Common myeloid progenitor, CD34-positive (primary cell): ENCODE measurements around the gene APOE.
A peak's percentile ranks its signal among the peaks of the same experiment; 100 is the strongest.

Experiments used
- CTCF ChIA-PET: fragments of 350-600 bp; sonication (Branson Sonifier 250); formaldehyde crosslinking; loops from one replicate; lab custom pipeline; 2021; ENCODE audit warnings: antibody characterized with exemption; lab: Charles Lee
- POLR2A ChIA-PET: fragments of 350-600 bp; sonication (Branson Sonifier 250); formaldehyde crosslinking; loops from one replicate; lab custom pipeline; 2021; ENCODE audit warnings: antibody characterized with exemption; lab: Charles Lee
- DNase-seq, 3 donors: peaks; one replicate each; pipeline versions ENCODE4 v3.0.0 to v3.0.0-alpha.2; 2013
- H3K27ac ChIP-seq, 2 experiments: 1 replicate in 1 of 2; 2 replicates in 1 of 2; pipeline ENCODE4 v1.7.0; 2013; ENCODE audit warnings: inconsistent platforms in 2 of 2, low read length in 2 of 2, mild to moderate bottlenecking in 2 of 2, low read depth in 1 of 2, moderate library complexity in 1 of 2; ENCODE audit not compliant: severe bottlenecking in 2 of 2, insufficient read depth in 1 of 2, poor library complexity in 1 of 2
- H3K27me3 ChIP-seq, 5 experiments: replicated peaks in 2 of 5; 1 replicate in 3 of 5; 2 replicates in 2 of 5; pipeline versions ENCODE4 v1.6.1 to v1.7.0; 2013; ENCODE audit warnings: low read length in 4 of 5, mild to moderate bottlenecking in 2 of 5, moderate library complexity in 2 of 5, inconsistent platforms in 1 of 5; ENCODE audit not compliant: insufficient read depth in 5 of 5, control insufficient read depth in 4 of 5
- H3K36me3 ChIP-seq, 4 experiments: 1 replicate in 2 of 4; 2 replicates in 2 of 4; pipeline versions ENCODE4 v1.6.1 to v1.7.0; 2013; ENCODE audit warnings: low read length in 3 of 4, control low read depth in 1 of 4, mild to moderate bottlenecking in 1 of 4; ENCODE audit not compliant: control insufficient read depth in 4 of 4, insufficient read depth in 4 of 4
- H3K4me1 ChIP-seq, 4 experiments: 1 replicate in 3 of 4; 2 replicates in 1 of 4; pipeline versions ENCODE4 v1.6.1 to v1.7.1; 2013; ENCODE audit warnings: low read length in 3 of 4, mild to moderate bottlenecking in 3 of 4, control low read depth in 1 of 4, inconsistent platforms in 1 of 4, moderate library complexity in 1 of 4; ENCODE audit not compliant: control insufficient read depth in 4 of 4, insufficient read depth in 4 of 4; ENCODE audit errors: control extremely low read depth in 1 of 4
- H3K4me3 ChIP-seq, 7 experiments: 1 replicate in 4 of 7; 2 replicates in 3 of 7; pipeline versions ENCODE4 v1.5.1 to v1.7.0; 2013; ENCODE audit warnings: mild to moderate bottlenecking in 7 of 7, low read length in 6 of 7, moderate library complexity in 6 of 7, inconsistent platforms in 2 of 7, low read depth in 2 of 7, control low read depth in 1 of 7; ENCODE audit not compliant: insufficient read depth in 4 of 7, control insufficient read depth in 1 of 7; ENCODE audit errors: extremely low read depth in 1 of 7
- H3K9me3 ChIP-seq, 5 experiments: 1 replicate in 4 of 5; 2 replicates in 1 of 5; pipeline versions ENCODE4 v1.6.1 to v1.7.1; 2013; ENCODE audit warnings: low read length in 4 of 5, mild to moderate bottlenecking in 2 of 5, inconsistent platforms in 1 of 5, low read depth in 1 of 5, moderate library complexity in 1 of 5; ENCODE audit not compliant: control insufficient read depth in 4 of 5, insufficient read depth in 2 of 5; ENCODE audit errors: control extremely low read depth in 1 of 5
- WGBS: methylation state at CpG from one replicate; pipeline ENCODE4 v1.1.5; 2013; ENCODE audit not compliant: insufficient coverage; 5-methylcytosine and 5-hydroxymethylcytosine counted together

Gene APOE

DNA sequence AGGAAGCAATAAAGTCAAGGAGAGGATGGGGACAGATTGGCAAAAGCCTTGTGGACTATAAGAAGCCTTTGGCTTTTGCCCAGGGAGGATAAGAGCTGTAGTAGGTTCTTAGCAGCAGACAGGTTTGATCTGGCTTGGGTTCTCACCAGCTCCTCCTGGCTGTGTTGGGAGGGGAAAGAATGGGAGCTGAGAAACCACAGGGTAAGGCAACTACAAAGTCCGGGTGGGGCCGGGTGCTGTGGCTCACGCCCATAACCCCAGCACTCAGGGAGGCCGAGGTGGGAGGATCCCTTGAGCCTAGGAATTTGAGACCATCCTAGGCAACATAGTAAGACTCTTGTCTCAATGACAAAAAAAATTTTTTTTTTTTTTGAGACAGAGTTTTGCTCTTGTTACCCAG lies 38.9 kb upstream of the APOE start:
- Histone ChIP-seq H3K4me1 (peaks cover 0 to 23% (median 12%) of the 10 kb centered on the region in 4 experiments), H3K27me3 (no peaks in the 10 kb centered on the region), H3K36me3 (peaks cover 0 to 21% (median 12%) of the 10 kb centered on the region in 4 experiments), H3K4me3 (no peak overlapping the region), H3K9me3 (no peaks in the 10 kb centered on the region), H3K27ac (no peak overlapping the region)
- CTCF ChIA-PET: interaction anchor here (0.5 to 2.1 kb wide), 4 partner anchors 10 to 86 kb away, joined by 3 to 7 read pairs (median 3); no protein-coding TSS in a partner anchor
- WGBS: 100% methylated on average over 4 of the region's 4 CpGs
- POLR2A ChIA-PET: interaction anchor here (1.0 kb wide), 1 partner anchor 10 kb away, joined by 3 read pairs; no protein-coding TSS in a partner anchor
- no peak for DNase-seq

- Histone ChIP-seq H3K36me3 (peaks cover 2 to 30% (median 16%) of the 10 kb centered on the region in 4 experiments), H3K4me1 (peaks cover 0 to 23% (median 12%) of the 10 kb centered on the region in 4 experiments), H3K4me3 (no peak overlapping the region), H3K27ac (no peak overlapping the region), H3K27me3 (no peaks in the 10 kb centered on the region), H3K9me3 (no peaks in the 10 kb centered on the region)
- 91% methylated on average over 12 of the region's 12 CpGs for WGBS
- ChIA-PET POLR2A (interaction anchor here (0.6 kb wide), 1 partner anchor 316 kb away, joined by 3 read pairs; no protein-coding TSS in a partner anchor), CTCF (interaction anchor here (0.6 to 2.1 kb wide), 4 partner anchors 9 to 17 kb away, joined by 3 to 7 read pairs (median 3); no protein-coding TSS in a partner anchor)
- no peak for DNase-seq
Measured at GRCh38 chr19:44867578-44867977, 38.0 kb upstream of the APOE start.

GRCh38 chr19:44869733-44870470 lies 35.7 kb upstream of the APOE start:
- Histone ChIP-seq H3K27ac (no peak overlapping the region), H3K9me3 (no peaks in the 10 kb centered on the region), H3K4me3 (peak overlapping the region in 1 of 7 experiments; percentile 6), H3K4me1 (peaks cover 0 to 23% (median 12%) of the 10 kb centered on the region in 4 experiments), H3K27me3 (no peaks in the 10 kb centered on the region), H3K36me3 (peaks cover 2 to 51% (median 34%) of the 10 kb centered on the region in 4 experiments)
- ChIA-PET CTCF (interaction anchor here (1.0 to 4.0 kb wide), 4 partner anchors 12 to 24 kb away, joined by 4 to 16 read pairs (median 6); partner anchors contain the start of gene NECTIN2), POLR2A (interaction anchor here (0.7 to 0.8 kb wide), 4 partner anchors 17 to 62 kb away, joined by 3 to 7 read pairs (median 4); partner anchors contain the start of gene NECTIN2)
- DNase-seq: peak in 2 of 3 donors; percentile 74 to 75
- 19% methylated on average over 6 of the region's 13 CpGs for WGBS

DNA sequence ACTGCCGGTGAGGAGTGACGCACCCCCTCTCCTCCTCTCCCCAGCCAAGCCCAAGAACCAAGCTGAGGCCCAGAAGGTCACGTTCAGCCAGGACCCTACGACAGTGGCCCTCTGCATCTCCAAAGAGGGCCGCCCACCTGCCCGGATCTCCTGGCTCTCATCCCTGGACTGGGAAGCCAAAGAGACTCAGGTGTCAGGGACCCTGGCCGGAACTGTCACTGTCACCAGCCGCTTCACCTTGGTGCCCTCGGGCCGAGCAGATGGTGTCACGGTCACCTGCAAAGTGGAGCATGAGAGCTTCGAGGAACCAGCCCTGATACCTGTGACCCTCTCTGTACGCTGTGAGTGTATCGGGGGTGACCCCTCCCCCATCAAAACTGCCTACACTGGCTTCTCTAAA lies 33.8 kb upstream of the APOE start:
- 98% methylated on average over 12 of the region's 14 CpGs for WGBS
- Histone ChIP-seq H3K27me3 (no peaks in the 10 kb centered on the region), H3K9me3 (no peaks in the 10 kb centered on the region), H3K4me3 (no peak overlapping the region), H3K27ac (no peak overlapping the region), H3K4me1 (peaks cover 1 to 27% (median 19%) of the 10 kb centered on the region in 4 experiments), H3K36me3 (peaks cover 2 to 55% (median 44%) of the 10 kb centered on the region in 4 experiments)
- CTCF ChIA-PET: interaction anchor here (0.6 to 4.0 kb wide), 3 partner anchors 13 to 176 kb away, joined by 3 to 16 read pairs (median 4); no protein-coding TSS in a partner anchor
- no peak for DNase-seq
- POLR2A ChIA-PET: no interaction called here

GRCh38 chr19:44872661-44873060 lies 32.9 kb upstream of the APOE start:
- Histone ChIP-seq H3K9me3 (no peaks in the 10 kb centered on the region), H3K4me3 (no peak overlapping the region), H3K27ac (no peak overlapping the region), H3K4me1 (peaks cover 5 to 32% (median 28%) of the 10 kb centered on the region in 4 experiments), H3K27me3 (no peaks in the 10 kb centered on the region), H3K36me3 (peaks cover 2 to 51% (median 41%) of the 10 kb centered on the region in 4 experiments)
- ChIA-PET POLR2A (no interaction called here), CTCF (interaction anchor here (0.8 to 4.0 kb wide), 5 partner anchors 14 to 24 kb away, joined by 3 to 16 read pairs (median 3); no protein-coding TSS in a partner anchor)
- 78% methylated on average over 3 of the region's 4 CpGs for WGBS
- no peak for DNase-seq

GRCh38 chr19:44874317-44874716 lies 31.3 kb upstream of the APOE start:
- H3K4me1 ChIP-seq: peaks cover 5 to 28% (median 25%) of the 10 kb centered on the region in 4 experiments
- no peaks in the 10 kb centered on the region for H3K9me3 ChIP-seq
- CTCF ChIA-PET: interaction anchor here (1.5 kb wide), 2 partner anchors 10 to 90 kb away, joined by 3 to 5 read pairs; no protein-coding TSS in a partner anchor
- no peak overlapping the region for H3K4me3 ChIP-seq
- no peak for DNase-seq
- 95% methylated on average over 16 of the region's 16 CpGs for WGBS
- no peaks in the 10 kb centered on the region for H3K27me3 ChIP-seq
- peaks cover 2 to 58% (median 48%) of the 10 kb centered on the region in 4 experiments for H3K36me3 ChIP-seq
- no peak overlapping the region for H3K27ac ChIP-seq
- POLR2A ChIA-PET: interaction anchor here (0.5 kb wide), 1 partner anchor 10 kb away, joined by 3 read pairs; no protein-coding TSS in a partner anchor
